Fibroblast of peridontal ligament (primary cell): ENCODE results near the gene PDE4D.
"Not testable (repeated sequence)": the region's sequence is repeated elsewhere in the genome, so short reads cannot be mapped to it uniquely, and the experiment has no call there.

Experiments used
- DNase-seq: peaks from one replicate; pipeline ENCODE4 v3.0.0-alpha.2; 2010; ENCODE audit errors: extremely low read depth

Gene PDE4D

GRCh38 chr5:58969795-58970194, 923.7 kb downstream of the PDE4D start:
- DNase-seq = no peak

- DNase-seq = no peak
Measured at GRCh38 chr5:58969253-58969652, 924.3 kb downstream of the PDE4D start.

GRCh38 chr5:58968350-58968749, 925.2 kb downstream of the PDE4D start:
- no peak for DNase-seq

- DNase-seq = no peak
Measured at GRCh38 chr5:58967597-58968281, 925.8 kb downstream of the PDE4D start.

- no peak for DNase-seq
Measured at GRCh38 chr5:58965677-58966414, 927.7 kb downstream of the PDE4D start.

GRCh38 chr5:58963821-58964220, 929.7 kb downstream of the PDE4D start:
- DNase-seq = no peak

- DNase-seq = no peak
Measured at GRCh38 chr5:58963361-58963760, 930.2 kb downstream of the PDE4D start.

GRCh38 chr5:58961631-58962280, 931.8 kb downstream of the PDE4D start:
- no peak for DNase-seq

- DNase-seq = no peak
Measured at GRCh38 chr5:58958701-58959100, 934.8 kb downstream of the PDE4D start.

- DNase-seq = not testable (repeated sequence)
Measured at GRCh38 chr5:58953218-58953617, 940.3 kb downstream of the PDE4D start.

- DNase-seq = no peak
Measured at GRCh38 chr5:58950224-58950623, 943.3 kb downstream of the PDE4D start.

GRCh38 chr5:58946230-58946629, 947.3 kb downstream of the PDE4D start:
- DNase-seq = no peak

- peak; percentile 76 for DNase-seq
Measured at GRCh38 chr5:58944221-58944620, 949.3 kb downstream of the PDE4D start.

- DNase-seq = peak; percentile 89
Measured at GRCh38 chr5:58940446-58940845, 953.1 kb downstream of the PDE4D start.

- no peak for DNase-seq
Measured at GRCh38 chr5:58939664-58940063, 953.9 kb downstream of the PDE4D start.

GRCh38 chr5:58938563-58939424, 954.7 kb downstream of the PDE4D start:
- DNase-seq = no peak

- DNase-seq = no peak
Measured at GRCh38 chr5:58937031-58937681, 956.4 kb downstream of the PDE4D start.

GRCh38 chr5:58934629-58935097, 958.9 kb downstream of the PDE4D start:
- DNase-seq = peak; percentile 92

- no peak for DNase-seq
Measured at GRCh38 chr5:58933891-58934628, 959.5 kb downstream of the PDE4D start.

- DNase-seq = no peak
Measured at GRCh38 chr5:58932057-58932612, 961.4 kb downstream of the PDE4D start.
